GM12892 (cell line): Measurements from ENCODE around the gene SLC6A8.

Source experiments
- POLR2A ChIP-seq: IDR thresholded peaks from 2 replicates; pipeline ENCODE4 v1.6.1; 2011; ENCODE audit warnings: low read depth, low read length, control low read depth
- POLR2AphosphoS5 ChIP-seq: IDR thresholded peaks from 2 replicates; pipeline ENCODE4 v1.6.1; 2011; ENCODE audit warnings: low read depth, low read length, control low read depth
- TAF1 ChIP-seq: IDR thresholded peaks from 2 replicates; pipeline ENCODE4 v1.6.1; 2011; ENCODE audit warnings: low read depth, mild to moderate bottlenecking, control low read depth, low read length, borderline replicate concordance

GRCh38 chrX:153727123-153727931, 39.6 kb downstream of the SLC6A8 start:
- TF ChIP-seq POLR2A (no peak), POLR2AphosphoS5 (no peak), TAF1 (no peak)
